ENCODE data around the gene UROC1.

The UROC1 gene

DNA sequence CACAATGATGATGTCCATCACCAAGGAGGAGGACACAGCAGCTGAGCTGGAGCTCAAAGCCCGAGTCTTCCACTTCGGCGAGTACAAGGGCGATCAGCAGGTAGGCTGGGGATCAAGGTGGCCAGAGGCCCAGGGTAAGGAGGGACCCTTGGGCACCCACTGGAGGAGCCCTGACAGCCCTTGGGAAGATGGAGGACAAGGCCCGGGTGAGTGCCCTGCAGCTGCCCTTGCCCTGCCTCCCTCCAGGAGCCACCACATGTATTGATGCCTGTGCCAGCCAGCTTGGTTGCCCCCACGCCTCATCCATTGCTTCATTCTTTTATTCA, 84.5 kb downstream of the UROC1 start:
- in situ Hi-C loops (cut with HindIII; ENCODE audit: low sequenced_read_pairs): no loop called here

DNA sequence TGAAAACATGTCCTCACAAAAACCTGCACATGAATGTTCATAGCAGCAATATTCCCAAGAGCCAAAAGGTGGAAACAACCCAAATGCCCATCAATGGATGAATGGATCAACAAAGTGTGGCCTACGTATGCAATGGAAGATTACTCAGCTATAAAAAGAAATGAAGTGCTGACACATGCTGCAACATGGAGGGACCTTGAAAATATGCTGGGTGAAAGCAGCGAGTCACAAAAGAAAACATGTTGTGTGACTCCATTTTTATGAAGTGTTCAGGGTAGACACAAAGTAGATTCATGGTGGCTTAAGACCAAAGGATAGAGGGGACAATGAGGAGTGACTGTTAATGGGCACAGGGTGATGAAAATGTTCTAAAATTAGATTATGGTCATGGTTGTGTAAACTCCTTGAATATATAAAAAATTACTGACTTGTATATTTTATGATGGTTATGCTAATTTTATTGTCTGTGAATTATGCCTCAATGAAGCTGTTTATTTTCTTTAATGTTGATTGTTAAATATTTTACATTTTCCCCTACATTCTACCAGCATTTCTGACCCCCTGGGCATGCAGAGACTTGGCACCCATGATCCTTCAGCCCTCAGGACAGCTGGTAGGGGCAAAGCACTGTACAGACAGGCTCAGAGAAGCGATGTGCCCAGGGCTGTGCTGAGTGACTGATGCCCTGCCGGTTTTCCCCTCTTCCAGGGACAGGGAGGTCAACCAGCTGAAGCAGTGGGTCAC, 85.0 kb downstream of the UROC1 start:
- in situ Hi-C loops (cut with HindIII; ENCODE audit: low sequenced_read_pairs): no loop called here
